A673 (cell line): ENCODE results near the gene MRPS10.

Experiments used
- CTCF ChIP-seq: fragments of 300-800, 200-600 bp; sonication (generic); conservative IDR thresholded peaks from 2 replicates; pipeline ENCODE4 v1.5.1; 2017; ENCODE audit warnings: low read depth, mild to moderate bottlenecking, antibody characterized with exemption, low read length, moderate library complexity, mixed read lengths
- EZH2 ChIP-seq: fragments of 200-600 bp; sonication (generic); IDR thresholded peaks from 2 replicates; pipeline ENCODE4 v1.6.1; 2017; ENCODE audit warnings: borderline replicate concordance, low read depth, mild to moderate bottlenecking, mixed read lengths, antibody characterized with exemption, low read length; ENCODE audit not compliant: poor library complexity, severe bottlenecking

- TF ChIP-seq CTCF: no peak
- TF ChIP-seq EZH2: no peak
These were observed 17.6 kb downstream of the MRPS10 start for GRCh38 chr6:42200035-42200434.
